Glomerular visceral epithelial cell (primary cell): ENCODE measurements around the gene CCNK.

Source experiments
- DNase-seq: peaks from one replicate; pipeline ENCODE4 v3.0.0-alpha.2; 2016; ENCODE audit errors: extremely low spot score

Gene CCNK

GRCh38 chr14:99519347-99519881 is 38.2 kb downstream of the CCNK start:
- DNase-seq = no peak

- no peak for DNase-seq
Observed at GRCh38 chr14:99519931-99520421, 38.8 kb downstream of the CCNK start.

GRCh38 chr14:99520571-99521081 is 39.4 kb downstream of the CCNK start:
- DNase-seq = no peak

- DNase-seq = no peak
Observed at GRCh38 chr14:99521176-99522024, 40.2 kb downstream of the CCNK start.

- DNase-seq = no peak
Observed at GRCh38 chr14:99522025-99522401, 40.8 kb downstream of the CCNK start.

GRCh38 chr14:99522457-99522891 is 41.3 kb downstream of the CCNK start:
- peak; percentile 58 for DNase-seq

- DNase-seq = no peak
Observed at GRCh38 chr14:99522934-99523703, 41.9 kb downstream of the CCNK start.

GRCh38 chr14:99523704-99524055 is 42.5 kb downstream of the CCNK start:
- no peak for DNase-seq

- DNase-seq = no peak
Observed at GRCh38 chr14:99524091-99524661, 43.0 kb downstream of the CCNK start.

GRCh38 chr14:99524804-99525698 is 43.8 kb downstream of the CCNK start:
- DNase-seq = peak; percentile 30

GRCh38 chr14:99525699-99526080 is 44.5 kb downstream of the CCNK start:
- DNase-seq = no peak

- no peak for DNase-seq
Observed at GRCh38 chr14:99527026-99527425, 45.8 kb downstream of the CCNK start.

- DNase-seq = no peak
Observed at GRCh38 chr14:99527427-99528076, 46.3 kb downstream of the CCNK start.

- peak; percentile 42 for DNase-seq
Observed at GRCh38 chr14:99529899-99530298, 48.7 kb downstream of the CCNK start.

GRCh38 chr14:99530407-99531155 is 49.4 kb downstream of the CCNK start:
- DNase-seq = no peak

GRCh38 chr14:99531251-99532096 is 50.3 kb downstream of the CCNK start:
- peak; percentile 42 for DNase-seq

- no peak for DNase-seq
Observed at GRCh38 chr14:99532310-99532709, 51.1 kb downstream of the CCNK start.

GRCh38 chr14:99534333-99534732 is 53.1 kb downstream of the CCNK start:
- no peak for DNase-seq

GRCh38 chr14:99534863-99535262 is 53.7 kb downstream of the CCNK start:
- peak; percentile 97 for DNase-seq
